WTC11 (cell line): ENCODE measurements around the gene UNC79. TPM values are rescaled to one million over a fixed set of nuclear protein-coding genes. Genes with fewer than 3 reads are reported as not detected.

ENCODE experiments used
- ATAC-seq: fragments of 200-7000 bp; cut with Tn5 transposase; 2 replicates; pipeline ENCODE4 v1.10.0; 2021; ENCODE audit warnings: mild to moderate bottlenecking, moderate library complexity
- CTCF ChIA-PET: fragments of 300-600 bp; sonication (Branson Sonifier 250); formaldehyde crosslinking; loops from one replicate; lab custom pipeline; 2021; ENCODE audit warnings: antibody characterized with exemption; lab: Charles Lee
- POLR2A ChIA-PET: fragments of 350-600 bp; sonication (Branson Sonifier 250); formaldehyde crosslinking; loops from one replicate; lab custom pipeline; 2021; ENCODE audit warnings: antibody characterized with exemption; lab: Charles Lee
- DNase-seq: peaks from one replicate; pipeline ENCODE4 v3.0.0; 2021; ENCODE audit warnings: low spot score
- H3K27ac Mint-ChIP-seq: 2 replicates; pipeline ENCODE4 v1.8.0; 2021; ENCODE audit warnings: mixed read lengths
- H3K27me3 Mint-ChIP-seq: 2 replicates; pipeline ENCODE4 v1.8.0; 2021; ENCODE audit warnings: low read depth, mild to moderate bottlenecking, moderate library complexity, mixed read lengths
- H3K36me3 Mint-ChIP-seq: 2 replicates; pipeline ENCODE4 v1.8.0; 2021; ENCODE audit warnings: mixed read lengths
- H3K4me1 Mint-ChIP-seq: 2 replicates; pipeline ENCODE4 v1.8.0; 2022; ENCODE audit warnings: mixed read lengths
- H3K4me3 Mint-ChIP-seq: 2 replicates; pipeline ENCODE4 v1.8.0; 2021; ENCODE audit warnings: mild to moderate bottlenecking, moderate library complexity, mixed read lengths
- H3K9me3 Mint-ChIP-seq: 2 replicates; pipeline ENCODE4 v1.8.0; 2021; ENCODE audit warnings: mixed read lengths
- ATF1 ChIP-seq: sonication (generic); formaldehyde crosslinking; IDR thresholded peaks from 2 replicates; pipeline ENCODE4 v1.8.1; 2023; ENCODE audit warnings: mild to moderate bottlenecking, moderate library complexity, missing genetic modification reagents
- CBFB ChIP-seq: sonication (generic); formaldehyde crosslinking; IDR thresholded peaks from 2 replicates; pipeline ENCODE4 v1.8.1; 2022; ENCODE audit warnings: mild to moderate bottlenecking, low read depth, missing genetic modification reagents
- CREB1 ChIP-seq: sonication (generic); formaldehyde crosslinking; IDR thresholded peaks from 2 replicates; pipeline ENCODE4 v1.8.0; 2023; ENCODE audit warnings: mild to moderate bottlenecking, missing genetic modification reagents
- EMX1 ChIP-seq: fragments of 250-450 bp; sonication (Bioruptor Pico); IDR thresholded peaks from 2 replicates; pipeline ENCODE4 v1.8.0; 2021; ENCODE audit warnings: mild to moderate bottlenecking
- FOXK1 ChIP-seq: sonication (generic); formaldehyde crosslinking; IDR thresholded peaks from 2 replicates; pipeline ENCODE4 v1.8.0; 2022; ENCODE audit warnings: mild to moderate bottlenecking, moderate library complexity, missing genetic modification reagents
- GTF2I ChIP-seq: fragments of 250-450 bp; sonication (Bioruptor Pico); conservative IDR thresholded peaks from 2 replicates; pipeline ENCODE4 v1.4.0; 2021; ENCODE audit warnings: mild to moderate bottlenecking
- IRF2 ChIP-seq: sonication (generic); formaldehyde crosslinking; IDR thresholded peaks from 2 replicates; pipeline ENCODE4 v1.8.0; 2022; ENCODE audit warnings: low read depth, missing genetic modification reagents, borderline replicate concordance
- MYBL2 ChIP-seq: sonication (generic); formaldehyde crosslinking; IDR thresholded peaks from 2 replicates; pipeline ENCODE4 v1.8.1; 2023; ENCODE audit warnings: mild to moderate bottlenecking, moderate library complexity, missing genetic modification reagents
- NR1H2 ChIP-seq: sonication (generic); formaldehyde crosslinking; IDR thresholded peaks from 2 replicates; pipeline ENCODE4 v1.9.0; 2021; ENCODE audit warnings: mild to moderate bottlenecking, moderate library complexity, missing genetic modification reagents
- SMAD4 ChIP-seq: sonication (generic); formaldehyde crosslinking; IDR thresholded peaks from 2 replicates; pipeline ENCODE4 v1.8.0; 2022; ENCODE audit warnings: mild to moderate bottlenecking, missing genetic modification reagents
- ZNF263 ChIP-seq: sonication (generic); formaldehyde crosslinking; IDR thresholded peaks from 2 replicates; pipeline ENCODE4 v1.8.1; 2022; ENCODE audit warnings: low read depth, mild to moderate bottlenecking, moderate library complexity, missing genetic modification reagents
- ZNF317 ChIP-seq: sonication (generic); formaldehyde crosslinking; IDR thresholded peaks from 2 replicates; pipeline ENCODE4 v1.8.1; 2023; ENCODE audit warnings: low read depth, mild to moderate bottlenecking, moderate library complexity, missing genetic modification reagents, borderline replicate concordance
- ZNF416 ChIP-seq: fragments of 250-450 bp; sonication (Bioruptor Pico); IDR thresholded peaks from 2 replicates; pipeline ENCODE4 v1.9.0; 2021; ENCODE audit warnings: mild to moderate bottlenecking, inconsistent platforms
- ZNF671 ChIP-seq: fragments of 250-450 bp; sonication (Bioruptor Pico); IDR thresholded peaks from 2 replicates; pipeline ENCODE4 v1.8.0; 2021; ENCODE audit warnings: mild to moderate bottlenecking
- total RNA-seq: library from RNA; stranded (reverse); gene quantifications from 3 replicates; pipeline ENCODE4 v1.2.3, GENCODE V29; 2021
- TF ChIP-seq, protein P1 (sequence below): sonication (generic); formaldehyde crosslinking; conservative IDR thresholded peaks from 2 replicates; pipeline ENCODE4 v1.8.1; 2022; ENCODE audit warnings: mild to moderate bottlenecking, missing genetic modification reagents
- TF ChIP-seq, protein P2 (sequence below): sonication (generic); formaldehyde crosslinking; conservative IDR thresholded peaks from 2 replicates; pipeline ENCODE4 v1.8.1; 2023; ENCODE audit warnings: mild to moderate bottlenecking, low read depth, missing genetic modification reagents, moderate library complexity
- TF ChIP-seq, protein P3 (sequence below): sonication (generic); formaldehyde crosslinking; IDR thresholded peaks from 2 replicates; pipeline ENCODE4 v1.8.0; 2023; ENCODE audit warnings: missing genetic modification reagents
- TF ChIP-seq, protein P4 (sequence below): sonication (generic); formaldehyde crosslinking; IDR thresholded peaks from 2 replicates; pipeline ENCODE4 v1.8.1; 2022; ENCODE audit warnings: mild to moderate bottlenecking, moderate library complexity, missing genetic modification reagents
- TF ChIP-seq, protein P5 (sequence below): sonication (generic); formaldehyde crosslinking; IDR thresholded peaks from 2 replicates; pipeline ENCODE4 v1.8.0; 2023; ENCODE audit warnings: mild to moderate bottlenecking, missing genetic modification reagents
- TF ChIP-seq, protein P6 (sequence below): fragments of 250-450 bp; sonication (Bioruptor Pico); IDR thresholded peaks from 2 replicates; pipeline ENCODE4 v1.9.0; 2021; ENCODE audit warnings: mild to moderate bottlenecking
- TF ChIP-seq, protein P7 (sequence below): fragments of 250-450 bp; sonication (Bioruptor Pico); IDR thresholded peaks from 2 replicates; pipeline ENCODE4 v1.8.0; 2021; ENCODE audit warnings: mild to moderate bottlenecking

UNC79 gene
- total RNA-seq, 1 experiment from 2014 or later = 2.1 TPM

DNA sequence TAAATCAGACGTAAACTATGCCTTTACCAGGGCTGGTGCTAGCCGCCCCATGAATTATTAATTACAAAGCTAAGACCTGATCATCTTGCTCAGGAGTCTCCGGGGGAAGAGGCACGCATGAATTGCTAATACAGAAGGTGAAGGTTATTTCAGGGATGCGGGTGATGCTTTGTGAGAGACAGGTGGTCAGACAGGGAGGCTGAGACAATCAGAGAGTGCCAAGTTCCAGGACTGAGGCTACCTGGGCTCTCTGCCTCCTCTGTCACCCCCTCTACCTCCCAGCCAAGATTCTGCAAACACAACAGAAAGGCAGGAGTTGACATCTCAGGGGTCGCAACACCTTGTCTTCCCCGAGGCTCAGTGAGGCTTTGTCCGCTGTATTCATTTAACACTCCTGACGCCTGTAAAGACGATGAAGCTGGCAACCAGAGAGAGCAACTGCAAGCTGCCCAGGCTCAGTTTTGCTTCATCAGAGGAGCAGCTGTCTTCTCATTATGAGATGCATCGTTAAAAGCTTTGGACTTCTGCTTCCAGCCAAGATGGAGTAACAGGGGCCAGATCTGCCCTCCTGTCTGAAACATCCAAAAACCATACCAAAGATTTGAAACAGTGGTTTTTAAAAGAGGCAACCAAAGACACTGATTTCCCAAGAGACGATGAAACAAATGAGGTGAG lies 311.0 kb downstream of the UNC79 start:
- Mint-ChIP-seq H3K4me1 (peaks cover 18% of the 10 kb centered on the region), H3K27me3 (no peaks in the 10 kb centered on the region), H3K9me3 (no peaks in the 10 kb centered on the region), H3K4me3 (no peak overlapping the region), H3K36me3 (no peaks in the 10 kb centered on the region), H3K27ac (no peak overlapping the region)
- no peak for ATAC-seq
- DNase-seq = no peak
- CTCF ChIA-PET = interaction anchor here (1.1 kb wide), 1 partner anchor 162 kb away, joined by 3 read pairs; no protein-coding TSS in a partner anchor
- TF ChIP-seq MYBL2 (CRISPR knock-in tag) (no peak), SMAD4 (CRISPR knock-in tag) (no peak), GTF2I (CRISPR knock-in tag) (no peak), CBFB (CRISPR knock-in tag) (no peak), ZNF416 (no peak), ZNF317 (no peak), CREB1 (CRISPR knock-in tag) (no peak), ZNF671 (no peak), FOXK1 (CRISPR knock-in tag) (no peak), ATF1 (CRISPR knock-in tag) (no peak)
- TF ChIP-seq, protein P1, sequence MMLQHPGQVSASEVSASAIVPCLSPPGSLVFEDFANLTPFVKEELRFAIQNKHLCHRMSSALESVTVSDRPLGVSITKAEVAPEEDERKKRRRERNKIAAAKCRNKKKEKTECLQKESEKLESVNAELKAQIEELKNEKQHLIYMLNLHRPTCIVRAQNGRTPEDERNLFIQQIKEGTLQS (CRISPR knock-in tag) = no peak
- TF ChIP-seq, protein P2, sequence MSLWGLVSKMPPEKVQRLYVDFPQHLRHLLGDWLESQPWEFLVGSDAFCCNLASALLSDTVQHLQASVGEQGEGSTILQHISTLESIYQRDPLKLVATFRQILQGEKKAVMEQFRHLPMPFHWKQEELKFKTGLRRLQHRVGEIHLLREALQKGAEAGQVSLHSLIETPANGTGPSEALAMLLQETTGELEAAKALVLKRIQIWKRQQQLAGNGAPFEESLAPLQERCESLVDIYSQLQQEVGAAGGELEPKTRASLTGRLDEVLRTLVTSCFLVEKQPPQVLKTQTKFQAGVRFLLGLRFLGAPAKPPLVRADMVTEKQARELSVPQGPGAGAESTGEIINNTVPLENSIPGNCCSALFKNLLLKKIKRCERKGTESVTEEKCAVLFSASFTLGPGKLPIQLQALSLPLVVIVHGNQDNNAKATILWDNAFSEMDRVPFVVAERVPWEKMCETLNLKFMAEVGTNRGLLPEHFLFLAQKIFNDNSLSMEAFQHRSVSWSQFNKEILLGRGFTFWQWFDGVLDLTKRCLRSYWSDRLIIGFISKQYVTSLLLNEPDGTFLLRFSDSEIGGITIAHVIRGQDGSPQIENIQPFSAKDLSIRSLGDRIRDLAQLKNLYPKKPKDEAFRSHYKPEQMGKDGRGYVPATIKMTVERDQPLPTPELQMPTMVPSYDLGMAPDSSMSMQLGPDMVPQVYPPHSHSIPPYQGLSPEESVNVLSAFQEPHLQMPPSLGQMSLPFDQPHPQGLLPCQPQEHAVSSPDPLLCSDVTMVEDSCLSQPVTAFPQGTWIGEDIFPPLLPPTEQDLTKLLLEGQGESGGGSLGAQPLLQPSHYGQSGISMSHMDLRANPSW (CRISPR knock-in tag) = no peak
- TF ChIP-seq, protein P3, sequence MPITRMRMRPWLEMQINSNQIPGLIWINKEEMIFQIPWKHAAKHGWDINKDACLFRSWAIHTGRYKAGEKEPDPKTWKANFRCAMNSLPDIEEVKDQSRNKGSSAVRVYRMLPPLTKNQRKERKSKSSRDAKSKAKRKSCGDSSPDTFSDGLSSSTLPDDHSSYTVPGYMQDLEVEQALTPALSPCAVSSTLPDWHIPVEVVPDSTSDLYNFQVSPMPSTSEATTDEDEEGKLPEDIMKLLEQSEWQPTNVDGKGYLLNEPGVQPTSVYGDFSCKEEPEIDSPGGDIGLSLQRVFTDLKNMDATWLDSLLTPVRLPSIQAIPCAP (CRISPR knock-in tag) = no peak
- TF ChIP-seq, protein P4, sequence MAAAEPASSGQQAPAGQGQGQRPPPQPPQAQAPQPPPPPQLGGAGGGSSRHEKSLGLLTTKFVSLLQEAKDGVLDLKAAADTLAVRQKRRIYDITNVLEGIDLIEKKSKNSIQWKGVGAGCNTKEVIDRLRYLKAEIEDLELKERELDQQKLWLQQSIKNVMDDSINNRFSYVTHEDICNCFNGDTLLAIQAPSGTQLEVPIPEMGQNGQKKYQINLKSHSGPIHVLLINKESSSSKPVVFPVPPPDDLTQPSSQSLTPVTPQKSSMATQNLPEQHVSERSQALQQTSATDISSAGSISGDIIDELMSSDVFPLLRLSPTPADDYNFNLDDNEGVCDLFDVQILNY (CRISPR knock-in tag) = no peak
- TF ChIP-seq, protein P5, sequence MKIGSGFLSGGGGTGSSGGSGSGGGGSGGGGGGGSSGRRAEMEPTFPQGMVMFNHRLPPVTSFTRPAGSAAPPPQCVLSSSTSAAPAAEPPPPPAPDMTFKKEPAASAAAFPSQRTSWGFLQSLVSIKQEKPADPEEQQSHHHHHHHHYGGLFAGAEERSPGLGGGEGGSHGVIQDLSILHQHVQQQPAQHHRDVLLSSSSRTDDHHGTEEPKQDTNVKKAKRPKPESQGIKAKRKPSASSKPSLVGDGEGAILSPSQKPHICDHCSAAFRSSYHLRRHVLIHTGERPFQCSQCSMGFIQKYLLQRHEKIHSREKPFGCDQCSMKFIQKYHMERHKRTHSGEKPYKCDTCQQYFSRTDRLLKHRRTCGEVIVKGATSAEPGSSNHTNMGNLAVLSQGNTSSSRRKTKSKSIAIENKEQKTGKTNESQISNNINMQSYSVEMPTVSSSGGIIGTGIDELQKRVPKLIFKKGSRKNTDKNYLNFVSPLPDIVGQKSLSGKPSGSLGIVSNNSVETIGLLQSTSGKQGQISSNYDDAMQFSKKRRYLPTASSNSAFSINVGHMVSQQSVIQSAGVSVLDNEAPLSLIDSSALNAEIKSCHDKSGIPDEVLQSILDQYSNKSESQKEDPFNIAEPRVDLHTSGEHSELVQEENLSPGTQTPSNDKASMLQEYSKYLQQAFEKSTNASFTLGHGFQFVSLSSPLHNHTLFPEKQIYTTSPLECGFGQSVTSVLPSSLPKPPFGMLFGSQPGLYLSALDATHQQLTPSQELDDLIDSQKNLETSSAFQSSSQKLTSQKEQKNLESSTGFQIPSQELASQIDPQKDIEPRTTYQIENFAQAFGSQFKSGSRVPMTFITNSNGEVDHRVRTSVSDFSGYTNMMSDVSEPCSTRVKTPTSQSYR (CRISPR knock-in tag) = no peak
- POLR2A ChIA-PET = no interaction called here

DNA sequence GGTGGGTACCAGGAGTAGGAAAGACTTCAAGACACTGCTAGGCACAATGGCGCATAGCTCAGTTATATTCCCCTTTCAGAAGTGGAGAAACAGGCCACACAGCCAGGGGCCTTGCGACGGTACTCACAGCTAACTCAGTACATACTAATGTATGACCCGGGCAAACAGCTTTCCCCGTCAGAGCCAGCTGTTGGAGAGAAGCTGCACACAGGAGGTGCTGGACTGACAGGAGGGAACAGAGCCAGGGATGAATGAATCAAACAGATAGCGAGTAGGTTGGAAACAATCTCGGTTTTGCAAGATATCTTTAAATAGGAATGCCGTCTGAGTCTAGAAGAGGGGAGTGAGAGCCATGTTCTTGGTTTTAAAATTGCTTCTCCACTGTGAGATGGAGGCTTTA lies 312.0 kb downstream of the UNC79 start:
- Mint-ChIP-seq H3K4me1 (peaks cover 20% of the 10 kb centered on the region), H3K4me3 (no peak overlapping the region), H3K27me3 (no peaks in the 10 kb centered on the region), H3K36me3 (no peaks in the 10 kb centered on the region), H3K9me3 (no peaks in the 10 kb centered on the region), H3K27ac (no peak overlapping the region)
- POLR2A ChIA-PET = no interaction called here
- DNase-seq (no peak), ATAC-seq (no peak)
- no peak for TF ChIP-seq NR1H2 (CRISPR knock-in tag)
- TF ChIP-seq ZNF671 = no peak
- TF ChIP-seq, protein P6, sequence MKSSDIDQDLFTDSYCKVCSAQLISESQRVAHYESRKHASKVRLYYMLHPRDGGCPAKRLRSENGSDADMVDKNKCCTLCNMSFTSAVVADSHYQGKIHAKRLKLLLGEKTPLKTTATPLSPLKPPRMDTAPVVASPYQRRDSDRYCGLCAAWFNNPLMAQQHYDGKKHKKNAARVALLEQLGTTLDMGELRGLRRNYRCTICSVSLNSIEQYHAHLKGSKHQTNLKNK (CRISPR knock-in tag) = no peak
- no peak for TF ChIP-seq CREB1 (CRISPR knock-in tag)
- TF ChIP-seq EMX1 (CRISPR knock-in tag) = no peak
- TF ChIP-seq ZNF263 = no peak
- TF ChIP-seq, protein P7, sequence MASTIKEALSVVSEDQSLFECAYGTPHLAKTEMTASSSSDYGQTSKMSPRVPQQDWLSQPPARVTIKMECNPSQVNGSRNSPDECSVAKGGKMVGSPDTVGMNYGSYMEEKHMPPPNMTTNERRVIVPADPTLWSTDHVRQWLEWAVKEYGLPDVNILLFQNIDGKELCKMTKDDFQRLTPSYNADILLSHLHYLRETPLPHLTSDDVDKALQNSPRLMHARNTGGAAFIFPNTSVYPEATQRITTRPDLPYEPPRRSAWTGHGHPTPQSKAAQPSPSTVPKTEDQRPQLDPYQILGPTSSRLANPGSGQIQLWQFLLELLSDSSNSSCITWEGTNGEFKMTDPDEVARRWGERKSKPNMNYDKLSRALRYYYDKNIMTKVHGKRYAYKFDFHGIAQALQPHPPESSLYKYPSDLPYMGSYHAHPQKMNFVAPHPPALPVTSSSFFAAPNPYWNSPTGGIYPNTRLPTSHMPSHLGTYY (CRISPR knock-in tag) = no peak
- TF ChIP-seq, protein P4 (CRISPR knock-in tag) = no peak
- TF ChIP-seq IRF2 = no peak
- CTCF ChIA-PET = no interaction called here
